T1000 (cell line): Measurements from ENCODE around the gene PBX3.
"Not testable (repeated sequence)": the region's sequence is repeated elsewhere in the genome, so short reads cannot be mapped to it uniquely, and the experiment has no call there.

Experiments
- DNase-seq: peaks from one replicate; lab custom pipeline; 2025; ENCODE audit warnings: mixed read lengths; lab: John Stamatoyannopoulos, UW

PBX3 gene

GRCh38 chr9:125823874-125824406, 76.8 kb downstream of the PBX3 start:
- not testable (repeated sequence) for DNase-seq

- no peak for DNase-seq
Measured at GRCh38 chr9:125825762-125826161, 78.6 kb downstream of the PBX3 start.

GRCh38 chr9:125826850-125827249, 79.7 kb downstream of the PBX3 start:
- no peak for DNase-seq

- DNase-seq, result no peak
Measured at GRCh38 chr9:125829743-125830142, 82.6 kb downstream of the PBX3 start.

GRCh38 chr9:125831054-125831453, 83.9 kb downstream of the PBX3 start:
- DNase-seq, result no peak

GRCh38 chr9:125831616-125832015, 84.4 kb downstream of the PBX3 start:
- DNase-seq, result no peak

- no peak for DNase-seq
Measured at GRCh38 chr9:125835655-125836054, 88.5 kb downstream of the PBX3 start.

- DNase-seq, result no peak
Measured at GRCh38 chr9:125839317-125839716, 92.1 kb downstream of the PBX3 start.

GRCh38 chr9:125841444-125841843, 94.3 kb downstream of the PBX3 start:
- no peak for DNase-seq

- DNase-seq, result no peak
Measured at GRCh38 chr9:125842242-125842641, 95.1 kb downstream of the PBX3 start.

GRCh38 chr9:125843646-125844045, 96.5 kb downstream of the PBX3 start:
- no peak for DNase-seq

GRCh38 chr9:125844611-125845010, 97.4 kb downstream of the PBX3 start:
- DNase-seq, result no peak

GRCh38 chr9:125845271-125845808, 98.2 kb downstream of the PBX3 start:
- DNase-seq, result no peak

- DNase-seq, result no peak
Measured at GRCh38 chr9:125847735-125848134, 100.6 kb downstream of the PBX3 start.

- no peak for DNase-seq
Measured at GRCh38 chr9:125850106-125850632, 103.0 kb downstream of the PBX3 start.

- DNase-seq, result no peak
Measured at GRCh38 chr9:125850763-125851162, 103.6 kb downstream of the PBX3 start.

- DNase-seq, result no peak
Measured at GRCh38 chr9:125851979-125852378, 104.8 kb downstream of the PBX3 start.

GRCh38 chr9:125852386-125852785, 105.2 kb downstream of the PBX3 start:
- DNase-seq, result no peak

GRCh38 chr9:125854553-125855275, 107.5 kb downstream of the PBX3 start:
- DNase-seq, result no peak

- no peak for DNase-seq
Measured at GRCh38 chr9:125856331-125856730, 109.2 kb downstream of the PBX3 start.

GRCh38 chr9:125861405-125862058, 114.4 kb downstream of the PBX3 start:
- DNase-seq, result no peak

- no peak for DNase-seq
Measured at GRCh38 chr9:125863923-125864322, 116.8 kb downstream of the PBX3 start.
